Measurements from ENCODE around the gene ZNF569. TPM values are rescaled to one million over a fixed set of nuclear protein-coding genes. Genes with fewer than 3 reads are reported as not detected.
A peak's percentile ranks its signal among the peaks of the same experiment; 100 is the strongest.

Gene ZNF569
- total and polyA plus RNA-seq, 2 of the 4 experiments (the other 2 are of a cell fraction) = 1.8 to 5.9 TPM

DNA sequence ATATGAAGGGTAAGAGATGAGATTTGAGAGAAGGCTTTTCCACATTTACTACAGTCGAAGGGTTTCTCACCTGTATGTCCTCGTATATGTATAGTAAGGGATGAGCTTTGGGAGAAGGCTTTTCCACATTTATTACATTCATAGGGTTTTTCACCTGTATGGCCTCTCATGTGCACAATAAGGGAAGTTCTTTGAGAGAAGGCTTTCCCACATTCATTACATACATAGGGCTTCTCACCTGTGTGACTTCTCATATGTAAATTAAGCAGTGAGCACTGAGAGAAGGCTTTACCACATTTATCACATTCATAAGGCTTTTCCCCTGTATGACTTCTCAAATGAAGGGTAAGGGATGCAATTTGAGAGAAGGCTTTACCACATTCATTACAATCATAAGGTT, 54.5 kb downstream of the ZNF569 start:
- H3K4me3 ChIP-seq (ENCODE audit: insufficient read depth, low read depth, low read length) = no peak overlapping the region
- dilution Hi-C loops (cut with HindIII; ENCODE audit: low sequenced_read_pairs, unreplicated experiment) = no loop called here
- H3K18ac ChIP-seq (ENCODE audit: low read depth, low read length) = no peak overlapping the region
- H2BK20ac ChIP-seq (ENCODE audit: low read depth, low read length) = no peak overlapping the region
- H3K9me1 ChIP-seq (ENCODE audit: insufficient read depth, low read length) = no peaks in the 10 kb centered on the region
- CTCF ChIA-PET = no interaction called here
- H3K4me2 ChIP-seq (ENCODE audit: low read depth, low read length) = no peak overlapping the region
- H2AFZ ChIP-seq (replicated peaks; ENCODE audit: low read length, poor library complexity) = no peak overlapping the region
- H2BK5ac ChIP-seq (ENCODE audit: low read depth, low read length, poor library complexity, severe bottlenecking) = no peak overlapping the region
- H3K9me3 ChIP-seq (ENCODE audit: control insufficient read depth, insufficient read depth, low read length) = peaks cover 58% of the 10 kb centered on the region
- no peak overlapping the region for H2BK120ac ChIP-seq (ENCODE audit: low read depth, low read length)
- no peak overlapping the region for H3K23ac ChIP-seq (ENCODE audit: low read depth, low read length)
- H3K56ac ChIP-seq (ENCODE audit: extremely low read depth, insufficient read depth, low read length) = no peak overlapping the region
- H4K5ac ChIP-seq (ENCODE audit: low read depth, low read length) = no peak overlapping the region
- DNase-seq (no peak), ATAC-seq (ENCODE audit: low read depth) (no peak)
- H3K27me3 ChIP-seq (ENCODE audit: control insufficient read depth, insufficient read depth, low read length) = no peaks in the 10 kb centered on the region
- H4K91ac ChIP-seq (ENCODE audit: insufficient read depth, low read depth, low read length) = no peak overlapping the region
- no peak overlapping the region for H3K14ac ChIP-seq (replicated peaks; ENCODE audit: low read depth, low read length)
- no peak for TF ChIP-seq SMC3 (IDR thresholded peaks at IDR 0.05; ENCODE audit: low read depth, low read length)
- TF ChIP-seq CEBPB (IDR thresholded peaks at IDR 0.05; ENCODE audit: low read depth, low read length) = no peak
- no peak for TF ChIP-seq NFE2L2 (IDR thresholded peaks at IDR 0.05; ENCODE audit: low read depth, low read length)
- TF ChIP-seq RCOR1 (IDR thresholded peaks at IDR 0.05; ENCODE audit: insufficient replicate concordance, low read length) = no peak
- TF ChIP-seq MAZ (IDR thresholded peaks at IDR 0.05; ENCODE audit: borderline replicate concordance, low read depth, low read length) = no peak
- TF ChIP-seq, protein P1, sequence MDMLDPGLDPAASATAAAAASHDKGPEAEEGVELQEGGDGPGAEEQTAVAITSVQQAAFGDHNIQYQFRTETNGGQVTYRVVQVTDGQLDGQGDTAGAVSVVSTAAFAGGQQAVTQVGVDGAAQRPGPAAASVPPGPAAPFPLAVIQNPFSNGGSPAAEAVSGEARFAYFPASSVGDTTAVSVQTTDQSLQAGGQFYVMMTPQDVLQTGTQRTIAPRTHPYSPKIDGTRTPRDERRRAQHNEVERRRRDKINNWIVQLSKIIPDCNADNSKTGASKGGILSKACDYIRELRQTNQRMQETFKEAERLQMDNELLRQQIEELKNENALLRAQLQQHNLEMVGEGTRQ (IDR thresholded peaks at IDR 0.05; ENCODE audit: low read depth, low read length) = no peak
- no peak for TF ChIP-seq MXI1 (IDR thresholded peaks at IDR 0.05; ENCODE audit: borderline replicate concordance, low read depth, low read length)
- TF ChIP-seq, protein P2, sequence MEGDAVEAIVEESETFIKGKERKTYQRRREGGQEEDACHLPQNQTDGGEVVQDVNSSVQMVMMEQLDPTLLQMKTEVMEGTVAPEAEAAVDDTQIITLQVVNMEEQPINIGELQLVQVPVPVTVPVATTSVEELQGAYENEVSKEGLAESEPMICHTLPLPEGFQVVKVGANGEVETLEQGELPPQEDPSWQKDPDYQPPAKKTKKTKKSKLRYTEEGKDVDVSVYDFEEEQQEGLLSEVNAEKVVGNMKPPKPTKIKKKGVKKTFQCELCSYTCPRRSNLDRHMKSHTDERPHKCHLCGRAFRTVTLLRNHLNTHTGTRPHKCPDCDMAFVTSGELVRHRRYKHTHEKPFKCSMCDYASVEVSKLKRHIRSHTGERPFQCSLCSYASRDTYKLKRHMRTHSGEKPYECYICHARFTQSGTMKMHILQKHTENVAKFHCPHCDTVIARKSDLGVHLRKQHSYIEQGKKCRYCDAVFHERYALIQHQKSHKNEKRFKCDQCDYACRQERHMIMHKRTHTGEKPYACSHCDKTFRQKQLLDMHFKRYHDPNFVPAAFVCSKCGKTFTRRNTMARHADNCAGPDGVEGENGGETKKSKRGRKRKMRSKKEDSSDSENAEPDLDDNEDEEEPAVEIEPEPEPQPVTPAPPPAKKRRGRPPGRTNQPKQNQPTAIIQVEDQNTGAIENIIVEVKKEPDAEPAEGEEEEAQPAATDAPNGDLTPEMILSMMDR (conservative IDR thresholded peaks at IDR 0.05; ENCODE audit: low read depth, low read length) = no peak
- no peak for TF ChIP-seq POLR2A (IDR thresholded peaks at IDR 0.05; ENCODE audit: low read depth, low read length)
- no peak for TF ChIP-seq BHLHE40 (IDR thresholded peaks at IDR 0.05; ENCODE audit: low read depth, low read length)
- no peak for TF ChIP-seq RFX5 (IDR thresholded peaks at IDR 0.05; ENCODE audit: low read depth, low read length)
- H2AK9ac ChIP-seq (replicated peaks; ENCODE audit: low read depth, low read length, poor library complexity) = no peak overlapping the region
- no peak overlapping the region for H3K4ac ChIP-seq (ENCODE audit: low read depth, low read length)
- H3K79me1 ChIP-seq (ENCODE audit: low read depth in 1 of 2, low read length in 2 of 2) = no peaks in the 10 kb centered on the region
- no peak overlapping the region for H2AK5ac ChIP-seq (ENCODE audit: low read depth, low read length)
- H3K9ac ChIP-seq (ENCODE audit: low read depth, low read length) = no peak overlapping the region
- H3K27ac ChIP-seq (ENCODE audit: insufficient read depth, low read length) = no peak overlapping the region
- in situ Hi-C loops (cut with MboI; ENCODE audit: low sequenced_read_pairs) = no loop called here
- WGBS, 2 experiments (ENCODE audit: extremely low coverage in 2 of 2, insufficient read length in 1 of 2) = no CpG with 5 or more reads among the region's 2 CpGs
- H3K36me3 ChIP-seq (ENCODE audit: control insufficient read depth, insufficient read depth, low read length) = peaks cover 9% of the 10 kb centered on the region
- no peaks in the 10 kb centered on the region for H4K20me1 ChIP-seq (ENCODE audit: insufficient read depth, low read length)
- H2BK15ac ChIP-seq (ENCODE audit: low read depth, low read length) = no peak overlapping the region
- no peaks in the 10 kb centered on the region for H3K4me1 ChIP-seq (ENCODE audit: control insufficient read depth, insufficient read depth, low read length)
- POLR2A ChIA-PET (ENCODE audit: unreplicated experiment) = no interaction called here
- H4K8ac ChIP-seq (ENCODE audit: low read depth in 2 of 2, low read length in 2 of 2) = no peak overlapping the region
- intact Hi-C loops (cut with micrococcal nuclease) = no loop called here
- TSS peak; percentile 52 for BruUV-seq (replicated peaks)

All from IMR-90 (cell line).